Ovary (tissue), 3 donors: ENCODE results near the gene RNPC3.

Experiments
- EP300 ChIP-seq: sonication (generic); formaldehyde crosslinking; IDR thresholded peaks from one replicate; pipeline ENCODE4 v1.6.1; 2017; ENCODE audit warnings: antibody characterized with exemption
- TF ChIP-seq, protein P1 (sequence below), 3 donors: fragments of 450-650 bp in 2 of 3; fragments of 200-600 bp in 1 of 3; IDR thresholded peaks; one replicate each; pipeline versions ENCODE4 v1.5.1 to v1.8.0; 2016 to 2022; ENCODE audit warnings: antibody characterized with exemption in 3 of 3, mild to moderate bottlenecking in 1 of 3
- donor health status: DM: no; HTN: no; CAD: no.

DNA sequence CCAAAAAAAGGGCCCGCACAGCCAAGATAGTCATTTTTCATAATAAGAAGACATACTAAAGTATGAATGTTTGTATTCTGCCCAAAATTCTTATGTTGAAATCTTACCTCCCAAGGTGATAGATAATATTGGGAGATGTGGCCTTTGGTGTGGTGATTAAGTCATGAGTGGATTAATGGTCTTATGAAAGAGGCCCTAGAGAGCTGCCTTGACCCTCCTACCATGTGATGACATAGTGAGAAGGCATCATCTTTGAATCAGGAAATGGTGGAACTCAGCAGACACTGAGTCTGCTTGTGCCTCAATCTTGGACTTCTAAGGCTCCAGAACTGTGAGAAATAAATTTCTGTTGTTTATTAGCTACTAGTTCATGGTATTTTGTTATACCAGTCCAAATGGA lies 11.8 kb upstream of the RNPC3 start:
- TF ChIP-seq, protein P1, sequence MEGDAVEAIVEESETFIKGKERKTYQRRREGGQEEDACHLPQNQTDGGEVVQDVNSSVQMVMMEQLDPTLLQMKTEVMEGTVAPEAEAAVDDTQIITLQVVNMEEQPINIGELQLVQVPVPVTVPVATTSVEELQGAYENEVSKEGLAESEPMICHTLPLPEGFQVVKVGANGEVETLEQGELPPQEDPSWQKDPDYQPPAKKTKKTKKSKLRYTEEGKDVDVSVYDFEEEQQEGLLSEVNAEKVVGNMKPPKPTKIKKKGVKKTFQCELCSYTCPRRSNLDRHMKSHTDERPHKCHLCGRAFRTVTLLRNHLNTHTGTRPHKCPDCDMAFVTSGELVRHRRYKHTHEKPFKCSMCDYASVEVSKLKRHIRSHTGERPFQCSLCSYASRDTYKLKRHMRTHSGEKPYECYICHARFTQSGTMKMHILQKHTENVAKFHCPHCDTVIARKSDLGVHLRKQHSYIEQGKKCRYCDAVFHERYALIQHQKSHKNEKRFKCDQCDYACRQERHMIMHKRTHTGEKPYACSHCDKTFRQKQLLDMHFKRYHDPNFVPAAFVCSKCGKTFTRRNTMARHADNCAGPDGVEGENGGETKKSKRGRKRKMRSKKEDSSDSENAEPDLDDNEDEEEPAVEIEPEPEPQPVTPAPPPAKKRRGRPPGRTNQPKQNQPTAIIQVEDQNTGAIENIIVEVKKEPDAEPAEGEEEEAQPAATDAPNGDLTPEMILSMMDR (IDR thresholded peaks at IDR 0.05) = no peak
- no peak for TF ChIP-seq EP300
